ENCODE measurements around the gene RRAS. TPM values are rescaled to one million over a fixed set of nuclear protein-coding genes. Genes with fewer than 3 reads are reported as not detected.
"Not testable (repeated sequence)": the region's sequence is repeated elsewhere in the genome, so short reads cannot be mapped to it uniquely, and the experiment has no call there.

The RRAS gene
- total RNA-seq, 1 donor from 2014 or later, result 28.6 TPM

DNA sequence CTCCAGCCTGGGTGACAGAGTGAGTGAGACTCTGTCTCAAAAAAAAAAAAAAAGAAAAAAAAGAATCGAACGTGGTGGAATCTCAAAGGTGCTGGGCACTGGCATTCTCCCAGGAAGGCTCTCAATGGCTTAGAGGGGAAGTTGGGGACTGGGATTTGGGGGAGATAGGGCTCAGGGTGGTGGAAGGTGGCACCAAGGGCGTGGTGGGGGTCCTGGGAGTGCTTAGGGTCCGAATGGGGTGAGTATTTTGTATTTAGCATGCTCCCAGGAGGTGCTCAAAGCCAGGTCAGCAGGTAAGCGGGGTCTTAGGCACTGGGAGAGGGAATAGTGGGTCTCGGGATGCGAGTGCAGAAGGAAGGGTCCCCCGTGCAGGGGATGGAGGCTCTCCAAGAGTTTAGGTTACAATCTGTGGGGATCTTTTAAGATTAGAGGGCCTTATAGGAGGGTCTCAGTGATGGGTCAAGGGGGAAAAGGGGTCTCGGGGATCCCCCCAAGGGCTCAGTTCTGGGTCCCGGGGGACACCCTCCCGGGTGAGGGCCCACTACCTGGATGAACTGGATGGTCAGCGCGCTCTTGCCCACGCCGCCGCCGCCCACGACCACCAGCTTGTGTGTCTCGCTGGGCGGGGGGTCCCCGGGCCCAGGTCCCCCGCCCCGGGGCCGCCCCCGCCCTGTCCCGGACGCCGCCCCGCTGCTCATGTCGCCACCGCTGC lies 386 bp downstream of the RRAS start:
- no peak for TF ChIP-seq CTCF (IDR thresholded peaks at IDR 0.05; ENCODE audit: unreplicated experiment)
- H3K27me3 Mint-ChIP-seq (ENCODE audit: low read depth), result no peaks in the 10 kb centered on the region
- H3K9me3 Mint-ChIP-seq, result no peaks in the 10 kb centered on the region
- H3K4me3 Mint-ChIP-seq, result peak overlapping the region; percentile 97
- H3K4me1 Mint-ChIP-seq, result peaks cover 66% of the 10 kb centered on the region
- DNase-seq (ENCODE audit: low spot score in 2 of 2, unreplicated experiment in 2 of 2), result peak in 1 of 2 experiments; percentile 50
- H3K27ac Mint-ChIP-seq, result peak overlapping the region; percentile 96
- H3K36me3 Mint-ChIP-seq, result no peaks in the 10 kb centered on the region

GRCh38 chr19:49637821-49638738 lies 1.9 kb downstream of the RRAS start:
- peak in 1 of 2 experiments; percentile 54 for DNase-seq (ENCODE audit: low spot score in 2 of 2, unreplicated experiment in 2 of 2)
- H3K36me3 Mint-ChIP-seq, result no peaks in the 10 kb centered on the region
- peaks cover 51% of the 10 kb centered on the region for H3K4me1 Mint-ChIP-seq
- TF ChIP-seq CTCF (IDR thresholded peaks at IDR 0.05; ENCODE audit: unreplicated experiment), result no peak
- H3K27ac Mint-ChIP-seq, result peak overlapping the region; percentile 96
- H3K27me3 Mint-ChIP-seq (ENCODE audit: low read depth), result no peaks in the 10 kb centered on the region
- peak overlapping the region; percentile 71 for H3K4me3 Mint-ChIP-seq
- H3K9me3 Mint-ChIP-seq, result no peaks in the 10 kb centered on the region

GRCh38 chr19:49636233-49636932 lies 3.6 kb downstream of the RRAS start:
- H3K36me3 Mint-ChIP-seq, result no peaks in the 10 kb centered on the region
- H3K9me3 Mint-ChIP-seq, result no peaks in the 10 kb centered on the region
- peaks cover 41% of the 10 kb centered on the region for H3K4me1 Mint-ChIP-seq
- H3K27me3 Mint-ChIP-seq (ENCODE audit: low read depth), result no peaks in the 10 kb centered on the region
- no peak for DNase-seq (ENCODE audit: low spot score in 2 of 2, unreplicated experiment in 2 of 2)
- no peak for TF ChIP-seq CTCF (IDR thresholded peaks at IDR 0.05; ENCODE audit: unreplicated experiment)
- peak overlapping the region; percentile 78 for H3K27ac Mint-ChIP-seq
- peak overlapping the region; percentile 8 for H3K4me3 Mint-ChIP-seq

DNA sequence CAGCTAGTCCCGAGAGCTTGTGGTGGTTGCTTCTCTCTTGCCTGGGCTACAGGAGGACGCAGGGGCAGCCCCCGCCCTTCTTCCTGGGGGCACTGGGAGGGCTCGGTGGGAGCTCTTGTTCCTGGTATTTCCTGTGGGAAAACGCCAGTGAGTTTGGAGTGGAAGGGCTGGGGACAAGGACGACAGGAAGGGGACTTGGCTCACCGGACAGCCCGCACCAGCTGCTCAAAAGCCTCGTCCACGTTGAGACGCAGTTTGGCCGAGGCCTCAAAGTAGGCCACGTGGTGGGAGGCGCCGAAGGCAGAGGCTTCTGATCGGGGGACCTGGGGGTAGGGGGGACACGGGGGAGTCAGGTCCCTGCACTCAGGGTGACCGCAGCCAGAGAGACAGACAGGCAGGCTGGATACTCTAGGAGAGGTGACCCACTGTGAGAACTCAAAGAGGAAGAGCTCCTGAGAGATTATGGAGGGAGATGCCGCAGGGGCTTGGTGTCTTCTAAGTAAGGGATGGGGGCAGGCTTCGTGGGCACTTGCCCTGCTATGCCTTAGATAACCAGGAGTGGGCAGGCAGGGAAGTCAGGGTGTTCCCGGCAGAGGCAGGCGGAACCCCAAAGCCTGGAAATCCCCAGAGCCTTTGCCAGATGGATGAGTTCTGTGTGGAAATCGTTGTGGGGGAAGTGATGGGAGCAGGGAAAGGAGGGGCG lies 4.3 kb downstream of the RRAS start:
- no peaks in the 10 kb centered on the region for H3K27me3 Mint-ChIP-seq (ENCODE audit: low read depth)
- H3K36me3 Mint-ChIP-seq, result no peaks in the 10 kb centered on the region
- TF ChIP-seq CTCF (IDR thresholded peaks at IDR 0.05; ENCODE audit: unreplicated experiment), result no peak
- H3K4me3 Mint-ChIP-seq, result no peak overlapping the region
- DNase-seq (ENCODE audit: low spot score in 2 of 2, unreplicated experiment in 2 of 2), result no peak
- H3K4me1 Mint-ChIP-seq, result peaks cover 42% of the 10 kb centered on the region
- no peaks in the 10 kb centered on the region for H3K9me3 Mint-ChIP-seq
- H3K27ac Mint-ChIP-seq, result peak overlapping the region; percentile 78

DNA sequence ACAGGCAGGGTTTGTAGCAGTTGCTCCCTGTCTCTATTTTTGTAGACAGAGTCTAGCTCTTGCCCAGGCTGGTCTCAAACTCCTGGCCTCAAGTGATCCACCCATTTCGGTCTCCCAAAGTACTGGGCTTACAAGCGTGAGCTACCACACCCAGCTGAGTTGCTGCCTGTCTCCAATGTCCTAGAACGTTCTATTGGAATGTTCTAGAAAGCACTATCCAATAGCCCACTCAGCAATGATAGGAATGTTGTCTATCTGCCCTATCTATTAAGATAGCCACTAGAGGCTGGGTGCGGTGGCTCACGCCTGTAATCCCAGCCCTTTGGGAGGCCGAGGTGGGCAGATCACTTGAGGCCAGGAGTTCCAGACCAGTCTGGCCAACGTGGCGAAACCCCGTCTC lies 6.7 kb downstream of the RRAS start:
- not testable (repeated sequence) for H3K4me3 Mint-ChIP-seq; H3K27ac Mint-ChIP-seq; H3K27me3 Mint-ChIP-seq (ENCODE audit: low read depth); H3K36me3 Mint-ChIP-seq; H3K9me3 Mint-ChIP-seq; DNase-seq (ENCODE audit: low spot score in 2 of 2, unreplicated experiment in 2 of 2)
- peaks cover 27% of the 10 kb centered on the region for H3K4me1 Mint-ChIP-seq
